ENCODE data around the gene SLC25A38.
A peak's percentile ranks its signal among the peaks of the same experiment; 100 is the strongest.
"Not testable (repeated sequence)": the region's sequence is repeated elsewhere in the genome, so short reads cannot be mapped to it uniquely, and the experiment has no call there.

Gene SLC25A38

GRCh38 chr3:39383045-39383880 lies at the start of gene SLC25A38:
Gene SLC25A38, plus strand, starts transcription at chr3:39383370. Its CDS starts 355 bp downstream, at chr3:39383725.
- DNase-seq, result peak; percentile 84

GRCh38 chr3:39333607-39334006 lies 49.6 kb upstream of the SLC25A38 start:
- DNase-seq, result no peak

GRCh38 chr3:39334205-39334604 lies 49.0 kb upstream of the SLC25A38 start:
- no peak for DNase-seq

- DNase-seq, result no peak
Measured at GRCh38 chr3:39338201-39338600, 45.0 kb upstream of the SLC25A38 start.

GRCh38 chr3:39339086-39339485 lies 44.1 kb upstream of the SLC25A38 start:
- DNase-seq, result no peak

GRCh38 chr3:39343076-39343717 lies 40.0 kb upstream of the SLC25A38 start:
- DNase-seq, result no peak

GRCh38 chr3:39343760-39344159 lies 39.4 kb upstream of the SLC25A38 start:
- DNase-seq, result no peak

GRCh38 chr3:39344746-39345344 lies 38.3 kb upstream of the SLC25A38 start:
- DNase-seq, result no peak

- no peak for DNase-seq
Measured at GRCh38 chr3:39346785-39347585, 36.2 kb upstream of the SLC25A38 start.

- DNase-seq, result no peak
Measured at GRCh38 chr3:39347586-39347876, 35.6 kb upstream of the SLC25A38 start.

GRCh38 chr3:39349080-39349479 lies 34.1 kb upstream of the SLC25A38 start:
- DNase-seq, result no peak

- DNase-seq, result no peak
Measured at GRCh38 chr3:39350714-39351113, 32.5 kb upstream of the SLC25A38 start.

GRCh38 chr3:39351134-39351533 lies 32.0 kb upstream of the SLC25A38 start:
- DNase-seq, result not testable (repeated sequence)

- not testable (repeated sequence) for DNase-seq
Measured at GRCh38 chr3:39353168-39353927, 29.8 kb upstream of the SLC25A38 start.

GRCh38 chr3:39358333-39358732 lies 24.8 kb upstream of the SLC25A38 start:
- no peak for DNase-seq

- peak; percentile 44 for DNase-seq
Measured at GRCh38 chr3:39361252-39361927, 21.8 kb upstream of the SLC25A38 start.

- DNase-seq, result no peak
Measured at GRCh38 chr3:39362192-39362591, 21.0 kb upstream of the SLC25A38 start.

GRCh38 chr3:39362812-39363211 lies 20.4 kb upstream of the SLC25A38 start:
- no peak for DNase-seq

GRCh38 chr3:39370450-39370849 lies 12.7 kb upstream of the SLC25A38 start:
- DNase-seq, result not testable (repeated sequence)

GRCh38 chr3:39372833-39373232 lies 10.3 kb upstream of the SLC25A38 start:
- no peak for DNase-seq

- DNase-seq, result no peak
Measured at GRCh38 chr3:39376959-39377634, 6.1 kb upstream of the SLC25A38 start.

Data from stimulated activated CD4-positive, alpha-beta T cell treated with anti-CD3 and anti-CD28 coated beads, Interleukin-4, amount 100 ng/mL, for 24 hours (primary cell).